SK-N-SH (cell line): Measurements from ENCODE around the gene PLAGL1. TPM values are rescaled to one million over a fixed set of nuclear protein-coding genes. Genes with fewer than 3 reads are reported as not detected.

Source experiments
- CTCF ChIA-PET: fragments of 300-600, 350-600 bp; formaldehyde crosslinking; extraction: SDS; loops from one replicate; lab custom pipeline; 2021; lab: Yijun Ruan, JAX
- POLR2A ChIA-PET: fragments of 350-600 bp; sonication (Branson Sonifier 250); formaldehyde crosslinking; extraction: SDS; loops from one replicate; lab custom pipeline; 2020; ENCODE audit warnings: antibody characterized with exemption, inconsistent platforms; lab: Yijun Ruan, JAX
- DNase-seq: peaks from one replicate; pipeline ENCODE4 v3.0.0; 2012
- H2AFZ ChIP-seq: fragments of 200-600 bp; sonication (generic); 2 replicates; pipeline ENCODE4 v1.8.1; 2016; ENCODE audit warnings: antibody characterized with exemption, mild to moderate bottlenecking, low read depth
- H3F3A ChIP-seq: fragments of 200-600 bp; sonication (generic); replicated peaks from 2 replicates; pipeline ENCODE3; 2016; ENCODE audit warnings: antibody characterized with exemption, mild to moderate bottlenecking; ENCODE audit not compliant: insufficient read depth
- H3K27ac ChIP-seq, 2 experiments: fragments of 200-500 bp in 1 of 2; fragments of 200-600 bp in 1 of 2; sonication (Bioruptor generic) in 1 of 2; sonication (generic), shearing (Covaris generic) in 1 of 2; 2 replicates each; pipeline versions ENCODE4 v1.5.1 to v1.6.1; 2014 to 2016; ENCODE audit warnings: low read depth in 2 of 2, inconsistent platforms in 1 of 2, low read length in 1 of 2, mild to moderate bottlenecking in 1 of 2, mixed read lengths in 1 of 2
- H3K27me3 ChIP-seq: fragments of 200-600 bp; sonication (generic), shearing (Covaris generic); 2 replicates; pipeline ENCODE4 v1.6.1; 2016; ENCODE audit warnings: mixed run types; ENCODE audit not compliant: insufficient read depth
- H3K36me3 ChIP-seq, 2 experiments: fragments of 200-500 bp in 1 of 2; fragments of 200-600 bp in 1 of 2; sonication (Bioruptor generic) in 1 of 2; sonication (generic) in 1 of 2; replicated peaks in 1 of 2; 2 replicates each; pipeline versions ENCODE3 to v1.5.1; 2014 to 2016; ENCODE audit warnings: low read length in 1 of 2, mild to moderate bottlenecking in 1 of 2; ENCODE audit not compliant: insufficient read depth in 2 of 2, control insufficient read depth in 1 of 2
- H3K4me1 ChIP-seq, 2 experiments: fragments of 200-500 bp in 1 of 2; fragments of 200-600 bp in 1 of 2; sonication (Bioruptor generic) in 1 of 2; sonication (generic), shearing (Covaris generic) in 1 of 2; 2 replicates each; pipeline versions ENCODE4 v1.5.1 to v1.6.1; 2014 to 2016; ENCODE audit warnings: low read depth in 1 of 2, low read length in 1 of 2, mixed run types in 1 of 2; ENCODE audit not compliant: insufficient read depth in 2 of 2, control insufficient read depth in 1 of 2
- H3K4me2 ChIP-seq: fragments of 200-600 bp; sonication (generic), shearing (Covaris generic); 2 replicates; pipeline ENCODE4 v1.6.1; 2017; ENCODE audit warnings: mixed run types
- H3K4me3 ChIP-seq, 2 experiments: fragments of 200-500 bp in 1 of 2; fragments of 200-600 bp in 1 of 2; sonication (Bioruptor generic) in 1 of 2; sonication (generic), shearing (Covaris generic) in 1 of 2; 2 replicates each; pipeline versions ENCODE4 v1.5.1 to v1.8.1; 2014 to 2016; ENCODE audit warnings: low read depth in 2 of 2, inconsistent platforms in 1 of 2, low read length in 1 of 2, mild to moderate bottlenecking in 1 of 2, mixed read lengths in 1 of 2, moderate library complexity in 1 of 2
- H3K79me2 ChIP-seq: fragments of 200-600 bp; sonication (generic); 2 replicates; pipeline ENCODE4 v1.8.1; 2017; ENCODE audit warnings: mild to moderate bottlenecking; ENCODE audit not compliant: insufficient read depth
- H3K9ac ChIP-seq: fragments of 200-600 bp; sonication (generic); 2 replicates; pipeline ENCODE4 v1.6.1; 2017; ENCODE audit warnings: mixed run types
- H3K9me2 ChIP-seq: fragments of 200-600 bp; sonication (generic); 2 replicates; pipeline ENCODE4 v1.6.1; 2017; ENCODE audit warnings: mixed run types
- H3K9me3 ChIP-seq: fragments of 200-600 bp; sonication (generic); 2 replicates; pipeline ENCODE4 v1.6.1; 2017; ENCODE audit warnings: mixed run types, mild to moderate bottlenecking, moderate library complexity
- H4K20me1 ChIP-seq: fragments of 200-600 bp; sonication (generic); 2 replicates; pipeline ENCODE4 v1.6.1; 2017; ENCODE audit warnings: mild to moderate bottlenecking, mixed run types; ENCODE audit not compliant: insufficient read depth
- FOXJ3 ChIP-seq: sonication (generic); formaldehyde crosslinking; IDR thresholded peaks from 2 replicates; pipeline ENCODE4 v1.5.1; 2020; ENCODE audit warnings: mild to moderate bottlenecking, missing genetic modification reagents
- JUND ChIP-seq: IDR thresholded peaks from 2 replicates; pipeline ENCODE4 v1.4.0; 2012
- MEF2A ChIP-seq: IDR thresholded peaks from 2 replicates; pipeline ENCODE4 v1.4.0; 2012; ENCODE audit warnings: low read depth, borderline replicate concordance
- MXI1 ChIP-seq: IDR thresholded peaks from 2 replicates; pipeline ENCODE4 v1.6.1; 2012; ENCODE audit warnings: mild to moderate bottlenecking, low read depth, low read length, improper control_type of control experiment
- NRF1 ChIP-seq: IDR thresholded peaks from 2 replicates; pipeline ENCODE4 v1.6.1; 2012; ENCODE audit warnings: low read depth, mild to moderate bottlenecking, low read length
- SIN3A ChIP-seq: IDR thresholded peaks from 2 replicates; pipeline ENCODE4 v1.6.1; 2012; ENCODE audit warnings: low read depth, mild to moderate bottlenecking, low read length, moderate library complexity, borderline replicate concordance
- WGBS: methylation state at CpG from one replicate; pipeline ENCODE4 v1.1.6; 2017; ENCODE audit warnings: low lambda C conversion rate; 5-methylcytosine and 5-hydroxymethylcytosine counted together
- polyA plus RNA-seq, 3 experiments: library from polyadenylated mRNA; depleted of rRNA; stranded (reverse); fragments of >200 nt; gene quantifications; 2 replicates each; pipeline ENCODE4 v1.2.3, GENCODE V29; 2012
- TF ChIP-seq, protein P1 (sequence below): IDR thresholded peaks from 2 replicates; pipeline ENCODE4 v1.4.0; 2012; ENCODE audit warnings: low read depth, borderline replicate concordance
- TF ChIP-seq, protein P2 (sequence below): IDR thresholded peaks from 2 replicates; pipeline ENCODE4 v1.6.1; 2012; ENCODE audit warnings: mild to moderate bottlenecking, low read depth, low read length, moderate library complexity
- TF ChIP-seq, protein P3 (sequence below): fragments of 150-350 bp; IDR thresholded peaks from 2 replicates; pipeline ENCODE4 v1.6.1; 2016; ENCODE audit warnings: mild to moderate bottlenecking, low read depth, low read length
- TF ChIP-seq, protein P4 (sequence below): IDR thresholded peaks from 2 replicates; pipeline ENCODE4 v1.4.0; 2012; ENCODE audit warnings: low read depth

Gene PLAGL1
- polyA plus RNA-seq, 1 of the 3 experiments (the other 2 are of a cell fraction) = 25.8 TPM

DNA sequence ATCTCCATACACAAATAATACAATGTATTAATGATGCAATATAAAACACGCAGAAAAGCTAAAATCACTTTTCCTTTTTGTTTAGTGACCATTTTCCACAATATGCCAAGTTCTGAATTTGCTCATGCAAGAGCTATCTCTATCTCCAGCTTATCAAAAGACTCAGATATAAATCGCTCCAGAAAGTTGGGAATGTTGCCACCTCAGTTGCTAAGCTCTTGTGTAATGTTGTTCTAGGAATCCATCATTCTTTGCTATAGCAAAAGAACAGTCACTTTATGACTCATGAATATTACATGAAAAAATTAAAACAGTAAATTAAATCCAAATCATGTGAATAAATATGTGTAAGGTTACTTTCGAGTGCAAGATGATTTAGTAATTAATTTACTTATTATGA, 8.7 kb downstream of the PLAGL1 start (continued):
- TF ChIP-seq MEF2A (no peak), JUND (no peak)
- TF ChIP-seq, protein P1, sequence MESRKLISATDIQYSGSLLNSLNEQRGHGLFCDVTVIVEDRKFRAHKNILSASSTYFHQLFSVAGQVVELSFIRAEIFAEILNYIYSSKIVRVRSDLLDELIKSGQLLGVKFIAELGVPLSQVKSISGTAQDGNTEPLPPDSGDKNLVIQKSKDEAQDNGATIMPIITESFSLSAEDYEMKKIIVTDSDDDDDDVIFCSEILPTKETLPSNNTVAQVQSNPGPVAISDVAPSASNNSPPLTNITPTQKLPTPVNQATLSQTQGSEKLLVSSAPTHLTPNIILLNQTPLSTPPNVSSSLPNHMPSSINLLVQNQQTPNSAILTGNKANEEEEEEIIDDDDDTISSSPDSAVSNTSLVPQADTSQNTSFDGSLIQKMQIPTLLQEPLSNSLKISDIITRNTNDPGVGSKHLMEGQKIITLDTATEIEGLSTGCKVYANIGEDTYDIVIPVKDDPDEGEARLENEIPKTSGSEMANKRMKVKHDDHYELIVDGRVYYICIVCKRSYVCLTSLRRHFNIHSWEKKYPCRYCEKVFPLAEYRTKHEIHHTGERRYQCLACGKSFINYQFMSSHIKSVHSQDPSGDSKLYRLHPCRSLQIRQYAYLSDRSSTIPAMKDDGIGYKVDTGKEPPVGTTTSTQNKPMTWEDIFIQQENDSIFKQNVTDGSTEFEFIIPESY = no peak

DNA sequence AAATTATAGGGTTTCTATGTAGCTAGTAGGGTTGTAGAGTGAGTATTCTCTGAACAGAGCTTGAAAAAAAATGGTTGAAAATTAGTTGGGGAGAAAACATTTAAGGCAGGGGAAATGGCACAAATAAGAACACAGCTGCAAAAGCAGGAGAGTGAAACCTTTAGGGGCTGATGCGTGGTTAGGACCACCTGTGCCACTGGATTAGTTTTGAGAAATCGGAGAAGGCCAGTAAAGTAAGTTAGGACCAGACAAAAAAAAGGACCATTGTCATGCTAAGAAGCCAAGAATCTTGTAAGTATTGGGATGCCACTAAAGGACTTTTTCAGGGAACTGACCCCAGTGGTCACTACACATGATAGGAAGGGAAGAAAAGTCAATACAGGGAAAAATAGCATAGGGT, 9.4 kb downstream of the PLAGL1 start:
- Histone ChIP-seq H3K4me3 (no peak overlapping the region), H3K4me1 (no peaks in the 10 kb centered on the region), H3K9me3 (no peaks in the 10 kb centered on the region), H3F3A (no peaks in the 10 kb centered on the region), H3K36me3 (peaks cover 0 to 1% of the 10 kb centered on the region in 2 experiments), H2AFZ (no peak overlapping the region), H4K20me1 (no peaks in the 10 kb centered on the region), H3K9ac (no peak overlapping the region), H3K79me2 (peaks cover 10% of the 10 kb centered on the region; the same call in 1 of the 2 replicates), H3K4me2 (no peak overlapping the region), H3K27me3 (no peaks in the 10 kb centered on the region), H3K9me2 (no peaks in the 10 kb centered on the region), H3K27ac (no peak overlapping the region)
- TF ChIP-seq, protein P2, sequence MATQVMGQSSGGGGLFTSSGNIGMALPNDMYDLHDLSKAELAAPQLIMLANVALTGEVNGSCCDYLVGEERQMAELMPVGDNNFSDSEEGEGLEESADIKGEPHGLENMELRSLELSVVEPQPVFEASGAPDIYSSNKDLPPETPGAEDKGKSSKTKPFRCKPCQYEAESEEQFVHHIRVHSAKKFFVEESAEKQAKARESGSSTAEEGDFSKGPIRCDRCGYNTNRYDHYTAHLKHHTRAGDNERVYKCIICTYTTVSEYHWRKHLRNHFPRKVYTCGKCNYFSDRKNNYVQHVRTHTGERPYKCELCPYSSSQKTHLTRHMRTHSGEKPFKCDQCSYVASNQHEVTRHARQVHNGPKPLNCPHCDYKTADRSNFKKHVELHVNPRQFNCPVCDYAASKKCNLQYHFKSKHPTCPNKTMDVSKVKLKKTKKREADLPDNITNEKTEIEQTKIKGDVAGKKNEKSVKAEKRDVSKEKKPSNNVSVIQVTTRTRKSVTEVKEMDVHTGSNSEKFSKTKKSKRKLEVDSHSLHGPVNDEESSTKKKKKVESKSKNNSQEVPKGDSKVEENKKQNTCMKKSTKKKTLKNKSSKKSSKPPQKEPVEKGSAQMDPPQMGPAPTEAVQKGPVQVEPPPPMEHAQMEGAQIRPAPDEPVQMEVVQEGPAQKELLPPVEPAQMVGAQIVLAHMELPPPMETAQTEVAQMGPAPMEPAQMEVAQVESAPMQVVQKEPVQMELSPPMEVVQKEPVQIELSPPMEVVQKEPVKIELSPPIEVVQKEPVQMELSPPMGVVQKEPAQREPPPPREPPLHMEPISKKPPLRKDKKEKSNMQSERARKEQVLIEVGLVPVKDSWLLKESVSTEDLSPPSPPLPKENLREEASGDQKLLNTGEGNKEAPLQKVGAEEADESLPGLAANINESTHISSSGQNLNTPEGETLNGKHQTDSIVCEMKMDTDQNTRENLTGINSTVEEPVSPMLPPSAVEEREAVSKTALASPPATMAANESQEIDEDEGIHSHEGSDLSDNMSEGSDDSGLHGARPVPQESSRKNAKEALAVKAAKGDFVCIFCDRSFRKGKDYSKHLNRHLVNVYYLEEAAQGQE = no peak
- TF ChIP-seq, protein P3, sequence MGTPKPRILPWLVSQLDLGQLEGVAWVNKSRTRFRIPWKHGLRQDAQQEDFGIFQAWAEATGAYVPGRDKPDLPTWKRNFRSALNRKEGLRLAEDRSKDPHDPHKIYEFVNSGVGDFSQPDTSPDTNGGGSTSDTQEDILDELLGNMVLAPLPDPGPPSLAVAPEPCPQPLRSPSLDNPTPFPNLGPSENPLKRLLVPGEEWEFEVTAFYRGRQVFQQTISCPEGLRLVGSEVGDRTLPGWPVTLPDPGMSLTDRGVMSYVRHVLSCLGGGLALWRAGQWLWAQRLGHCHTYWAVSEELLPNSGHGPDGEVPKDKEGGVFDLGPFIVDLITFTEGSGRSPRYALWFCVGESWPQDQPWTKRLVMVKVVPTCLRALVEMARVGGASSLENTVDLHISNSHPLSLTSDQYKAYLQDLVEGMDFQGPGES = no peak
- TF ChIP-seq SIN3A = no peak
- TF ChIP-seq, protein P4, sequence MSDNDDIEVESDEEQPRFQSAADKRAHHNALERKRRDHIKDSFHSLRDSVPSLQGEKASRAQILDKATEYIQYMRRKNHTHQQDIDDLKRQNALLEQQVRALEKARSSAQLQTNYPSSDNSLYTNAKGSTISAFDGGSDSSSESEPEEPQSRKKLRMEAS = no peak
- TF ChIP-seq NRF1 = no peak
- TF ChIP-seq MXI1 = no peak
- TF ChIP-seq FOXJ3 (CRISPR knock-in tag) = no peak
- POLR2A ChIA-PET = no interaction called here
- WGBS = 66% methylated on average over 2 of the region's 2 CpGs
- DNase-seq = no peak
- CTCF ChIA-PET = interaction anchor here (1.0 to 2.1 kb wide), 2 partner anchors 14 to 57 kb away, joined by 3 to 12 read pairs; no protein-coding TSS in a partner anchor
